Epithelial cell of proximal tubule (primary cell): ENCODE results near the gene SLC7A1. TPM values are rescaled to one million over a fixed set of nuclear protein-coding genes. Genes with fewer than 3 reads are reported as not detected.
A peak's percentile ranks its signal among the peaks of the same experiment; 100 is the strongest.

Source experiments
- DNase-seq: peaks from one replicate; pipeline ENCODE4 v3.0.0-alpha.2; 2011; ENCODE audit warnings: low read depth
- H3K4me3 ChIP-seq: 2 replicates; pipeline ENCODE4 v1.5.1; 2011; ENCODE audit warnings: low read depth, mild to moderate bottlenecking, low read length
- total RNA-seq: library from RNA; depleted of rRNA; stranded (reverse); fragments of >200 nt; gene quantifications from 2 replicates; pipeline ENCODE4 v1.2.3, GENCODE V29; 2015
- TF ChIP-seq, protein P1 (sequence below): conservative IDR thresholded peaks from 2 replicates; pipeline ENCODE4 v1.5.1; 2012; ENCODE audit warnings: low read depth, mild to moderate bottlenecking, low read length

Gene SLC7A1
- total RNA-seq, 1 donor from 2014 or later: 48.5 TPM

DNA sequence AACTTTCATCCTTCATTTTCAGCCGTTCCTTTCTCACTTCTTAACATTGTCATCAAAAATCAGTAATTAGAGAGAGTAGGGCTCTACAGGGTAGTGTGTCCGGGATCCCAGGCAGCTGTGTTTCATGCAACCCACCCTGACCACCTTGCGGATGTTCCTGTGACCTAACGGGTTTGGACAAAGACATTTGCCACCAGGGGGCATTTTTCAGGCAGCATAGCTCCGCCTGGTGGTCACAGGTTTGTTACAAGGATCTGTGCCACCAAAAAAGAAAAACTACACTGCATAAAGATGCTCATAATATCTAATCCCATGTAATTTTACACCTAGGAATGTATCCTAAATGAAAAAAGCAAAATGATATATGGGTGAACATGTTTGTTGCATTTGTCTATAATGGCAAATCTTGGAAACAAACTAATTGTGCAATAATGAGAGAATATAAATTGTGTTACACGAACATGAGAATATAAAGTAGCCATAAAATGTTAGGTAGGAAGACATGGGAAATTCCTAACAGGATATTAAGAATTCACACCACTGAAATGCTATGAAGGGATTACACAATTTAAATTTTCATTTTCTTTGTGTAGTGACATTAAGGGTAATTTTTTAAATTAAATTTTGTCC is 123.0 kb downstream of the SLC7A1 start:
- no peak overlapping the region for H3K4me3 ChIP-seq
- no peak for DNase-seq
- TF ChIP-seq, protein P1, sequence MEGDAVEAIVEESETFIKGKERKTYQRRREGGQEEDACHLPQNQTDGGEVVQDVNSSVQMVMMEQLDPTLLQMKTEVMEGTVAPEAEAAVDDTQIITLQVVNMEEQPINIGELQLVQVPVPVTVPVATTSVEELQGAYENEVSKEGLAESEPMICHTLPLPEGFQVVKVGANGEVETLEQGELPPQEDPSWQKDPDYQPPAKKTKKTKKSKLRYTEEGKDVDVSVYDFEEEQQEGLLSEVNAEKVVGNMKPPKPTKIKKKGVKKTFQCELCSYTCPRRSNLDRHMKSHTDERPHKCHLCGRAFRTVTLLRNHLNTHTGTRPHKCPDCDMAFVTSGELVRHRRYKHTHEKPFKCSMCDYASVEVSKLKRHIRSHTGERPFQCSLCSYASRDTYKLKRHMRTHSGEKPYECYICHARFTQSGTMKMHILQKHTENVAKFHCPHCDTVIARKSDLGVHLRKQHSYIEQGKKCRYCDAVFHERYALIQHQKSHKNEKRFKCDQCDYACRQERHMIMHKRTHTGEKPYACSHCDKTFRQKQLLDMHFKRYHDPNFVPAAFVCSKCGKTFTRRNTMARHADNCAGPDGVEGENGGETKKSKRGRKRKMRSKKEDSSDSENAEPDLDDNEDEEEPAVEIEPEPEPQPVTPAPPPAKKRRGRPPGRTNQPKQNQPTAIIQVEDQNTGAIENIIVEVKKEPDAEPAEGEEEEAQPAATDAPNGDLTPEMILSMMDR: peak; percentile 100

DNA sequence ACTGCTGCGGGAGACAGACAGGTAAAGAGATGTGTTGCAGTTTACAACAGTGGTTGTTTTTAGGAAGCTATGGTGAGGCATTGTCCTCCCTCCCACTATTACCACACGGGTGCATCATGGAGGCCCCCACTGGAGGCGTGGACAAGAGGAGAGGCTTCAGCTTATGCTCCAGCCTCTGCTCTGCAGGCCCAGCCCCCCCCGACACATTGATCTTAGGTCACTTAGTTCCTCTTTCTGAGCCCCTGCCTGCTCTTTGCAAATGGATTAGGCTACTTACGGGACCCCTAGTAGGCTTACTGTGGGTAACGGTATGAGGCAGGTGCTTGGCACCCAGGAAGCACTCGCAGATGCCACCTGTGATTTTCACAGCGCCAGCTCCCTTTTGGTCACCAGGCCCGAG is 123.9 kb downstream of the SLC7A1 start:
- DNase-seq: no peak
- TF ChIP-seq, protein P1: no peak
- no peak overlapping the region for H3K4me3 ChIP-seq

DNA sequence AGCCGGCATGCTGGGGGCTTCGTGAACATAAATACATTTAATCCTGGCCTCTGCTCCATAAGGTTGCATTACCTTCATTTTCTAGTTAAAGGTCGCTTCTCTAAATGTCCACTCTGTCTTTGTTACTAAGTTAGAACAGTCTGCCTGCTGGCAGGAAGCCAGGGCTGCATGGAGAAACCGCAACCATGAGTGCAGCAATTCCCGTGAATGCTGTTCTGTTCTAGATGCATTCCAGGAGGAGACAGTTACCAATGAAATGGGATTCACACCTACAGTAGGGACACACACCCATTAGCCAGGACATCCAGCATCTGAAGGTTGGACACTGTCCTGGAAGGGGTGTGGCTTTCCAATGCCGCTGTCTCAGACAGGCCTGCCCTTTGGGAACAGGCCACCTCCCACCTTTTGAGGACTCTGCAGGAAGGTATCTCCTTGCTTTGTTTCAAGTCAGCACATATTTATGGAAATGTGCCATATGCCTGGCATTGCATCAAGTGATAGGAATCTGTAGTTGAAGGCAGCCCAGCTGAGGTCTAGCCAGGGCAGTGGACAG is 129.7 kb downstream of the SLC7A1 start:
- no peak overlapping the region for H3K4me3 ChIP-seq
- DNase-seq: no peak
- TF ChIP-seq, protein P1: no peak

DNA sequence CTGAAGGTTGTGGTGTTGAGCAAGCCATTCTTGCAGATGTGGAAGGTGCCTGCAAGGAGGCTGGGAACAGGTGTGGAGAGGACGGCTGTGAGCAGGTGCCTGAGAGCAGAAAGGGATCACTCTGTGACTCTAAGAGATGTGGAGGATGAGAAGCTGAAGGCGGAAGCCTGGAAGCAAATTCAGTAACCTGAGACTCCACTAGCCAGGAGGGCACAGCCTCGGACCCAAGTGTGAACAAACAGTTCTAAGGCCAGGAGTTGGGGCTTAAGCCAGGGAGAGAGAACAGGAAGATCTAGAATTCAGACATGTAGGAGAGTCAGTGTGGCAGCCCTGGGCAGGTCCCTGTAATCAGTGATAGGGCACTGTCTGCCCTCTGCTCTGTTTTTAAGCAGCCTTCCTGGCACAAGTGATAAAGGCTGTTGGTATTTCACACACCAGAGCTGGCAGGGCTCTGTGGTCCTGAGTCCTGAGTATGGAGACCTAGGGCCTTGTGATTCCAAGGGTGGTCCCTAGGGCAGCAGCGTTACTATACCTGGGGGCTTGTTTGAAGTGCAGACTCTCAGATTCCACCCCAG is 131.3 kb downstream of the SLC7A1 start:
- H3K4me3 ChIP-seq: no peak overlapping the region
- no peak for DNase-seq
- TF ChIP-seq, protein P1: no peak

DNA sequence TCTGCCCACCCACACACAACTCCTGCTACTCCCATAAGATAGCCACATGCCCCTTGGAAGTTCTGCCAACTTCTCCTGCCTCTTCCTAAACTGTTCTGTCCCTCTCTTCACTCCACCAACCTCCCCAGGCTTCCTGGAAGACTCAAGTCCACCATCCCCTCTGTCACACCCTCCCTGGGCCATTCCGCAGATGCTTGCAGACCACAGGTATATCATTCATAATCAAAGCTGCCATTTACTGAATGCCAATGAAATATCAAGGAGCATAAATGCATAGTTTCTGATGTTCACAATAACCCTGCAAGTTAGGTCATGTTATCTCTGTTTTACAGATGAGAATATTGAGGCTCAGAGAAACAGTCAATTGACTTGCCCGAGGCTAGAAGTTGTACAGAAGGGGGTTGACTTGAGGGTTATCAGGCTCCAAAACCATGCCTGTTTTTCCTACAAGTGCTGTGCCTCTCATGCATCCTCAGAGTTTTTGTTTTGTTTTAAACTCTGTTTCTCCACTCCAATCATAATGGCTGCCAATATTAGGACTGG is 135.6 kb downstream of the SLC7A1 start:
- TF ChIP-seq, protein P1: no peak
- no peak overlapping the region for H3K4me3 ChIP-seq
- no peak for DNase-seq
